PFSK-1 (cell line): Measurements from ENCODE around the gene PTPRJ.

ENCODE experiments used
- FOXP2 ChIP-seq: optimal IDR thresholded peaks from 2 replicates; pipeline ENCODE3; 2011; ENCODE audit warnings: borderline replicate concordance, control low read depth, inconsistent platforms; ENCODE audit not compliant: insufficient read depth; ENCODE audit errors: extremely low read length, extremely low read depth
- POLR2AphosphoS5 ChIP-seq: IDR thresholded peaks from 2 replicates; pipeline ENCODE4 v1.6.1; 2012; ENCODE audit warnings: low read depth, mild to moderate bottlenecking, control low read depth, low read length, moderate library complexity
- REST ChIP-seq, 2 experiments: IDR thresholded peaks; 2 replicates each; pipeline versions ENCODE4 v1.6.1 to v1.8.0; 2011 to 2012; ENCODE audit warnings: low read depth in 2 of 2, low read length in 2 of 2, control low read depth in 1 of 2, inconsistent platforms in 1 of 2, mild to moderate bottlenecking in 1 of 2, moderate library complexity in 1 of 2; ENCODE audit not compliant: insufficient read depth in 1 of 2
- SIN3A ChIP-seq: IDR thresholded peaks from 2 replicates; pipeline ENCODE4 v1.6.1; 2012; ENCODE audit warnings: mild to moderate bottlenecking, low read length, moderate library complexity, borderline replicate concordance; ENCODE audit not compliant: insufficient read depth
- TAF1 ChIP-seq: IDR thresholded peaks from 2 replicates; pipeline ENCODE4 v1.6.1; 2012; ENCODE audit warnings: low read length, control low read depth, borderline replicate concordance; ENCODE audit not compliant: insufficient read depth

PTPRJ gene

GRCh38 chr11:48207881-48208280 lies 227.5 kb downstream of the PTPRJ start:
- TF ChIP-seq FOXP2 (no peak), TAF1 (no peak), POLR2AphosphoS5 (no peak), REST (IDR thresholded peaks at IDR 0.05; ENCODE audit: insufficient read depth in 1 of 2, low read depth in 2 of 2, low read length in 2 of 2) (no peak), SIN3A (no peak)

GRCh38 chr11:48210052-48210451 lies 229.7 kb downstream of the PTPRJ start:
- TF ChIP-seq TAF1 (no peak), FOXP2 (no peak), POLR2AphosphoS5 (no peak), SIN3A (no peak), REST (IDR thresholded peaks at IDR 0.05; ENCODE audit: insufficient read depth in 1 of 2, low read depth in 2 of 2, low read length in 2 of 2) (no peak)

- TF ChIP-seq SIN3A: no peak
- no peak for TF ChIP-seq TAF1
- no peak for TF ChIP-seq REST (IDR thresholded peaks at IDR 0.05; ENCODE audit: insufficient read depth in 1 of 2, low read depth in 2 of 2, low read length in 2 of 2)
- TF ChIP-seq POLR2AphosphoS5: no peak
- no peak for TF ChIP-seq FOXP2
These were observed 236.2 kb downstream of the PTPRJ start, which contains the start of gene OR4B1 for GRCh38 chr11:48216510-48216909. Gene OR4B1, plus strand, starts transcription at chr11:48216810. Its CDS starts 0 bp downstream, at chr11:48216810.
